Measurements from ENCODE around the gene PRAF2.

GRCh38 chrX:49059201-49059600 lies 14.6 kb downstream of the PRAF2 start:
- TF ChIP-seq CTCF (IDR thresholded peaks at IDR 0.05), result no peak
- no peak for TF ChIP-seq POLR2A (IDR thresholded peaks at IDR 0.05)

Data from esophagus squamous epithelium (tissue), 4 donors.